Mucosa of stomach (tissue), 1 donor: Measurements from ENCODE around the gene TRIM64C.
"Not testable (repeated sequence)": the region's sequence is repeated elsewhere in the genome, so short reads cannot be mapped to it uniquely, and the experiment has no call there.

ENCODE experiments used
- H3K27me3 ChIP-seq: one replicate; pipeline ENCODE4 v1.7.0; 2013; ENCODE audit warnings: mild to moderate bottlenecking, low read length; ENCODE audit not compliant: control insufficient read depth, insufficient read depth
- H3K36me3 ChIP-seq: one replicate; pipeline ENCODE4 v1.7.0; 2013; ENCODE audit warnings: low read length; ENCODE audit not compliant: control insufficient read depth, insufficient read depth
- H3K4me1 ChIP-seq: one replicate; pipeline ENCODE4 v1.7.0; 2013; ENCODE audit warnings: mild to moderate bottlenecking, low read length; ENCODE audit not compliant: control insufficient read depth, insufficient read depth
- H3K4me3 ChIP-seq: one replicate; pipeline ENCODE4 v1.7.0; 2013; ENCODE audit warnings: low read length
- H3K9ac ChIP-seq: one replicate; pipeline ENCODE4 v1.7.0; 2013; ENCODE audit warnings: mild to moderate bottlenecking, low read length, moderate library complexity
- H3K9me3 ChIP-seq: one replicate; pipeline ENCODE4 v1.7.0; 2013; ENCODE audit warnings: mild to moderate bottlenecking, low read length, moderate library complexity; ENCODE audit not compliant: control insufficient read depth
- donor health status: Pancreatic carcinoma.

Gene TRIM64C

GRCh38 chr11:49059012-49059411 lies at the start of gene TRIM64C:
Gene TRIM64C (minus strand): TSS chr11:49059112. CDS start chr11:49059112, 0 bp downstream.
- not testable (repeated sequence) for H3K9me3 ChIP-seq, H3K36me3 ChIP-seq, H3K27me3 ChIP-seq, H3K9ac ChIP-seq, H3K4me1 ChIP-seq, H3K4me3 ChIP-seq

DNA sequence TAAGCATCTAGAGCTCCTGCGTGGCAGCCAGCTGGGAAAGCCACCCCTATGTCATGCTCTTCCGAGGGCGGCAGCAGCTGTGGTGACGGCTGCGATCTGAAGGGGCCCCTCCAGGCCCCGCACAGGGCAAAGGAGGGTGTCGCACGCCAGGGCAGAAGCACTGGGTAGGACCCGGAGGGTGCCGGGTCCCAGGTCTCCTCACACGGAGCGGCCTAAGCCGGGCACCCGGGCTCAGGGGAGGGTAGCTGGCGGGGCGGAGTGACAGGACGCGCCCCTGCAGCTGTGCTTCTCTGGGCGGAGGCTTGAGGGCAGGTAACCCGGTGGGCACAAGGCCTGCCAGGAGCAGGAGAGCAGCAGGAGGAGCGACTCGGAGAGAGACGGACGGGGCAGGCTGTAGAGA lies 43.4 kb upstream of the TRIM64C start:
- H3K9ac ChIP-seq, H3K4me3 ChIP-seq, H3K36me3 ChIP-seq, H3K9me3 ChIP-seq, H3K4me1 ChIP-seq, H3K27me3 ChIP-seq: not testable (repeated sequence)

DNA sequence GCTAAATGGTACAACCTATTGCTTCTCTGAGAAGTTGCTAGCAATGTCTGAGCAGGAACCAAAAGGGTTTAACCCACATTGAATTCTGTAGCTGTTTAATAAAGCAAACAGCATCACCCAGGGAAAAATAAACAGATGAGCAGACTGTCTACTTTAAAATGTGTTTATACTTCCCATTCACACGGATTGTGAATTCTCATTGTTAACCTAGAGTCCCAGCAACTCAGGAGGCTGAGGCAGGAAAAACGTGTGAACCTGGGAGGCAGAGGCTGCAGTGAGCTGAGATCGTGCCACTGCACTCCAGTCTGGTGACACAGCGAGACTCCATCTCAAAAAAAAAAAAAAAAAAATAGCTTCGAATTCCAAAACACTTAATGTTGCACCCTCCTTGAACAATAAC lies 11.0 kb upstream of the TRIM64C start:
- not testable (repeated sequence) for H3K9me3 ChIP-seq, H3K27me3 ChIP-seq, H3K36me3 ChIP-seq

DNA sequence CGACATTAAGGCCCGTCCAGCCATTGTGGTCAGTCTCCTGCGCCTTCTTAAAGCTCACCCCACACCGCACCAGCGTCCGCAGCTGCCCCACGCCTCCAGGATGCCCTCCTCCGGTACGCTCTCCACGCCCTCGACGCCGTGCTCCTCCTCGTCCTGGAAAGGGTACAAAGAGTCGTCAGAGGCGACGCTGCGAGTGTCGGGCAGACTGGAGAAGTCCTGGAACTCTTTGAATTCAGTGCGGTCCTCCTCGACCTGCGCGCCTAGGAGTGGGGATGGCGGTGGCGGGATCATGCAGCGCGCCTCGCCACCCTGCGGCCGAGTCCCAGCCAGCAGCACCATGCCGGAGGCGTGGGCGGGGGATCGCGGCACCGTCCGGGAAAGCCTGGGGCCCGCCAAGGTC lies 9.1 kb downstream of the TRIM64C start:
- not testable (repeated sequence) for H3K27me3 ChIP-seq, H3K9me3 ChIP-seq, H3K9ac ChIP-seq, H3K4me3 ChIP-seq, H3K36me3 ChIP-seq, H3K4me1 ChIP-seq

More for the DNA sequence above, 11.0 kb upstream of the TRIM64C start:
- not testable (repeated sequence) for H3K4me3 ChIP-seq, H3K4me1 ChIP-seq, H3K9ac ChIP-seq

GRCh38 chr11:49048229-49048628 lies 10.7 kb downstream of the TRIM64C start:
- H3K9me3 ChIP-seq, H3K27me3 ChIP-seq, H3K4me1 ChIP-seq, H3K9ac ChIP-seq, H3K4me3 ChIP-seq, H3K36me3 ChIP-seq: not testable (repeated sequence)

DNA sequence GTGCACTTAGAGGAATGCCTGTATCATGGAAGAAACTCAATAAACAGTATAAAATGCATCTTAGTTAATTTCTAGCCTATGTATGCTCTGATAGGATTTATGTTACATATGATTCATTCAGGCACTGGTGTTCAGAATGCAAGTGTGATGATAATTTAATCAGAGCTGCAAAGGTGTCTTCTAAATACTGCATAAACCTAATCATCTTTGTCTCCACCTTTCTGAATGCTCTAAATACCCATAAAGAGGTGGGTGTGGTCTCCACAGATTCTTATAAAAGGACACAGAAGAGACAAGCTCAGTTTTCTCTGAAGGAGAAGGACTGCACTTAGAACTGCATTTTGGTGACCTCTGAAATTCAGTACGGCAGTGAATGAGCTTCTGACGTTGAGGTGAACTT lies 30.4 kb downstream of the TRIM64C start, which contains the start of gene TRIM49B:
TSS of gene TRIM49B (plus strand) at position 301 of the 400 bp plus-strand sequence. CDS start 2,777 bp downstream, outside the sequence.
- H3K36me3 ChIP-seq, H3K9me3 ChIP-seq, H3K4me3 ChIP-seq, H3K4me1 ChIP-seq, H3K27me3 ChIP-seq, H3K9ac ChIP-seq: not testable (repeated sequence)
